HuH-7.5 (cell line): ENCODE data around the gene SOCS6.
"Not testable (repeated sequence)": the region's sequence is repeated elsewhere in the genome, so short reads cannot be mapped to it uniquely, and the experiment has no call there.

Source experiments
- DNase-seq: peaks from one replicate; pipeline ENCODE4 v3.0.0; 2011; ENCODE audit warnings: low spot score

Gene SOCS6

GRCh38 chr18:70359071-70359470, 70.2 kb downstream of the SOCS6 start:
- DNase-seq: no peak

DNA sequence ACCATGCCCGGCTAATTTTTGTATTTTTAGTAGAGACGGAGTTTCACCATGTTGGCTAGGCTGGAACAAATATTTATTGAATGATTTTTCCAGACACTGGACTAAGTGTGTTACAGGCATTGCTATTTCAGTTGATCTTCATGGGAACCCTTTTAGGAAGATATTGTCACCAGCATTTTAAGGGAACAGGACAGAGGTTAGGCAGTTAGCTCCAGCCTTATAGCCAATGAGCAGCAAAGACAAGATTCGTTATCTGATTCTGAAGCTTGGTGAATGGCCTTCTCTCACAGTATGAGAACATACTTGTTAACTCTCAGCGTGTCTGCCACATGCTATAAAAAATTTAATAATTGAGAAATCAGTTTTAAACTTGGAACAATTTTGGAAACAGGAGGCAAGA, 73.4 kb downstream of the SOCS6 start:
- no peak for DNase-seq

GRCh38 chr18:70363861-70364260, 75.0 kb downstream of the SOCS6 start:
- DNase-seq: no peak

DNA sequence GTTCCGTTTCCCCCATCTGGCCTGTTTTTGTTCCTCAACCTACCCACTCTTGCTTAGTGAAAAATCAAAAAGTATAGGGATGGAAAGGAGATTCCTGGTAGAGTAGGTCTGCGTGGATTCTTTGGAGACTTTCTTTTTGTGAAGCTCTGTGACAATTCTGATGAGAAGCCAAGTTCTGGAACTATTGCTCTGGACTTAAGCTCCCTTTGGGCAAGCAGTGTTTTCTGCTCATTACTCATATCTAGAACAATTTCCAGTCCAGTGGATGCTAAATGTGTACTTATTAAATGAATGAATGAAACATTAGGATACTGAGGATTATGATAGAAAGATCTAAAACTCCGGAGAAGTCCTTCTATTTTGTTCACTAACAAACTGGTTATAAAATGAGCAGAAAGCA, 76.5 kb downstream of the SOCS6 start:
- no peak for DNase-seq

- DNase-seq: no peak
These were observed 77.3 kb downstream of the SOCS6 start for GRCh38 chr18:70366174-70366573.

GRCh38 chr18:70366670-70367069, 77.8 kb downstream of the SOCS6 start:
- DNase-seq: no peak

- not testable (repeated sequence) for DNase-seq
These were observed 78.5 kb downstream of the SOCS6 start for GRCh38 chr18:70367344-70367743.

DNA sequence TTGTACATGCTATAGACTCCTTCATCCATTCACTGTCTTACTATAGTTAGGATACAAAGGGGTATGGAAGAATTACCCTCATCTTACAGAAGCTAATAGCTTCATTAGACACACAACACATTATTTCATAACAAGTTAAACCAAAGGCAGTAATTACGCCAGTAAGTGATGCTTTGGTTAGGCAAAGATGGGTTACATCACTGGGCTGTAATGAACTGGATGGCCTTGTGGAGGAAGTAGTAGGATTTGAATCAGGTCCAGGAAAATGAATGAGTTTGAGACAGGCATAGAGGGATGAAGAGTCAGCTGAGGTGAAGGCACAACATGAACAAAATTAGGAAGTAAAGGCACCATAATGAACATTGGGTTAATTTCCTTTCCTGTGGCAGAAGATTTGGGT, 80.1 kb downstream of the SOCS6 start:
- no peak for DNase-seq

DNA sequence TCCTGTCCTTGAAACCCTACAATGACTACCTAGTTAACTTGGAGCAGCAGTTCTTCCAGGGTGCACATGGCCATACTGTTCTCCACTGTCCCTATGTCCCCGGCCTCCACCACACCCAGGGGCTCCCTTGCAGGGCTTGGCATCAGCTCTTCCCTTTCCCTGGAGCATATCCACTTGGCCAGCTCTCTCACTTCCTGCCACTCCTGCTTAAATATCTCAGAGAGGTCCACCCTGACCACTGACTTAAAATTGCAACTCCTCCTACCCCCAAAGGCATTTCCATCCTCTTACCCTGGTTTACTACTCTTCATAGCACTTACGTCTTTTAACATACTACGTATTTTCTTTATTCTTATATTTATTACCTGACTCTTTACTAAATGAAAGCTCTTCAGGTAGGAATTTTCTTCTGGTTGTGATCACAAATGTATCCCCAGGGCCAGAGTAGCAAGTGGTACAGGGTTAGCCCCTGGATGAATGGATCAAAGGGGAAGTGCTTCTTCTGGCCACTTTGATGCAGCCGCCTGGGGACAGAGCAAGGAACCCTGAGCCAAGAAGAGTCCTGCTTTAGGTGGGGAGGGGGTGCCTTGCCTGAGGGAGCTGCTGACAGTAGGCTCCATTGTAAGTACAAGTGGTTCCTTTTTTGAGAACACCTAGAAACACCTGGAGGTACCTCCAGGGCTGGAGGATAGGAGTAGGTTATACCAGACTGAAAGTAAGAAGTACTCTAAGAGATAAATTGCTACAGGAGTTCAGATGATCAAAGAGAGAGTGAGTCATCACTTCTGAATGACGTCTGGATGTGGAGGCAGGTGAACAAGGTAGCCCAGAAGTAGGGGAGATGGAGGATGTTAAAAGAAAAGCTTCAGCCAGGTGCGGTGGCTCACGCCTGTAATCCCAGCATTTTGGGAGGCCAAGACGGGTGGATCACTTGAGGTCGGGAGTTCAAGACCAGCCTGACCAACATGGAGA, 82.2 kb downstream of the SOCS6 start:
- no peak for DNase-seq

- DNase-seq: no peak
These were observed 83.1 kb downstream of the SOCS6 start for GRCh38 chr18:70371908-70372307.

DNA sequence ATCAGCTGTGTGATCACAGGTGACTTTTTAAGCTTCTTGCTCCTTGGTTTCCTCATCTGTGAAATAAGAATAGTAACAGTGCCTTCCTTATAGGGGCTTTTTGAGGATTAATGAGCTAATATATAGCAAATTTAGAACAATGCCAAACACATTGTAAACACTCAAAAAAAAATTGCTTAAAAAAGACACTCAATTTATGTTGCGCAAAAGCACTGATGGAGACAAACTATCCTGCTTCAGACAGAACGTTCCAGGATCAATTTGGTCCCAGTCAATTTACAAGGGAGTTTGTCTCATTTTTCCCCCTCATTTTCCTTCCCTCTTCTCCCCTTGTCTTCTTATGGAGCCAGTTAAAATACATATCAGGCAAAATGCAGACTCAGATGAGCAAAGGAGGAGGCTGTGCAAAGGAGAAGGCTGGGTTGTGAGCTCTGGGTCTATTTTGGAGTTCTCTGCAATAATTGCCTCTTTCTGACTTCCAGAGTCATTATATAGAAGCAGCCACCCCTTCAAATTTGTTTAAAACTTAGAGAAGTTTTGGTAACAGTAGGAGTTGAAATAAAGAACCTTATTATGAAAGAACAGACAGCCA, 83.7 kb downstream of the SOCS6 start:
- DNase-seq: no peak

DNA sequence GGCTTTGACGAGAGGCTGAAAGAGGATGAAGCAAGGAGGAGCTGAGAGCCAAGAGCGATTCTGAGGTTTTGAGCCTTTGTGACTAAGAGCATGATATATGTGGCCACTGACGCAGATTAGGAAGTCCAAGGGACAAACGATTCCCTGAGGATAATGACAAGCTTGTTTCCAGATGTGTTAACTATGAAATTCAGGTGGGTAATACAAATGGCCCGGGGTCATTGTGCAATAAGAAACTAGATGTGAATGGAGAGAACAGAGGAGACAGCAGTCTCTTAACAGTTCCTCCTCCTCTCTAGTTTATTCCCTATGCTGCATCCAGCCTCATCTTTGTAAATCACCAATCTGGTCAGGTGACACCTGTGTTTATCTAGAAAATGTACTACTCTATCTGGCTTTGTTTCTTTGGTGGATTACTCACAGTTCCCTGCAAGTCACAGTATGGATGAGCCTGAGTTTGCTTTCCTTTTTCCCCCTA, 84.2 kb downstream of the SOCS6 start:
- DNase-seq: no peak

DNA sequence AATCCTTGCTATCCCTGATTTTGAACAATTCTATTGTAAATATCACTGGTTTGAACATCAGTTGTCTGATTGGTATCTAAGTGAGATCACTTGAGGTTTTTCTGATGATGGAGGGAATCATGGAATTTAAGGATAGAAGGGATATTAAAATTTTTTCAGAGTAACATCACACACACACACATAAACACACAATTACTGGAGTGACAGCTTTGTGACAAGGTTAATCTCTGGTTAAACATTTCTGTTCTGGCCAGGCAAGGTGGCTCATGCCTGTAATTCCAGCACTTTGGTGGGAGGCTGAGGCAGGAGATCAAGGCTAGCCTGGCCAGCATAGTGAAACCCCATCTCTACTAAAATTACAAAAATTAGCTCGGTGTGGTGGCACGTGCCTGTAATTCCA, 85.3 kb downstream of the SOCS6 start:
- no peak for DNase-seq

GRCh38 chr18:70376137-70376913, 87.5 kb downstream of the SOCS6 start:
- no peak for DNase-seq

GRCh38 chr18:70376914-70377258, 88.0 kb downstream of the SOCS6 start:
- DNase-seq: no peak

GRCh38 chr18:70377317-70377799, 88.5 kb downstream of the SOCS6 start:
- DNase-seq: no peak

- no peak for DNase-seq
These were observed 89.2 kb downstream of the SOCS6 start for GRCh38 chr18:70377857-70378701.
